GM12878 (cell line): ENCODE results near the gene ZNF792. TPM values are rescaled to one million over a fixed set of nuclear protein-coding genes. Genes with fewer than 3 reads are reported as not detected.

ENCODE experiments used
- ATAC-seq: fragments of 200-7000 bp; cut with Tn5 transposase; 3 replicates; pipeline ENCODE4 v1.9.1; 2020; ENCODE audit warnings: mild to moderate bottlenecking, moderate library complexity
- BruUV-seq: library from RNA; stranded (reverse); fragments of 400-500 nt; replicated peaks from 2 replicates; lab custom pipeline; 2021; lab: Mats Ljungman, UMichigan
- CTCF ChIA-PET: fragments of 300-600 bp; sonication (Branson Sonifier 250); formaldehyde crosslinking; extraction: SDS; loops from one replicate; lab custom pipeline; 2021; ENCODE audit warnings: inconsistent platforms; lab: Yijun Ruan, JAX
- POLR2A ChIA-PET: fragments of 350-600 bp; formaldehyde crosslinking; extraction: SDS; loops from one replicate; lab custom pipeline; 2021; ENCODE audit warnings: inconsistent platforms; lab: Charles Lee
- RAD21 ChIA-PET: fragments of 300-600 bp; sonication (Branson Sonifier 250); formaldehyde crosslinking; loops from one replicate; lab custom pipeline; 2023; ENCODE audit warnings: antibody characterized with exemption; ENCODE audit not compliant: unreplicated experiment; lab: Charles Lee
- SMC1A ChIA-PET: fragments of 300-600 bp; sonication (Branson Sonifier 250); formaldehyde crosslinking; loops from one replicate; lab custom pipeline; 2023; ENCODE audit not compliant: unreplicated experiment, uncharacterized antibody; lab: Charles Lee
- DNase-seq: peaks from one replicate; pipeline ENCODE4 v3.0.0-alpha.2; 2011; ENCODE audit warnings: low read depth, low spot score
- FAIRE-seq: peaks from 3 replicates; lab custom pipeline; 2011; peaks lifted over from hg19 to GRCh38; lab: Jason Lieb, UNC
- H2AFZ ChIP-seq: 2 replicates; pipeline ENCODE4 v1.6.0; 2011; ENCODE audit warnings: low read depth, low read length, control low read depth; ENCODE audit not compliant: control insufficient read depth
- H3K27ac ChIP-seq: 2 replicates; pipeline ENCODE4 v1.5.1; 2011; ENCODE audit warnings: control low read depth; ENCODE audit not compliant: control insufficient read depth, insufficient read depth
- H3K27me3 ChIP-seq, 2 experiments: replicated peaks in 1 of 2; 2 replicates each; pipeline versions ENCODE4 v1.6.0 to v1.6.1; 2011; ENCODE audit warnings: low read length in 1 of 2; ENCODE audit not compliant: control insufficient read depth in 2 of 2, insufficient read depth in 2 of 2
- H3K36me3 ChIP-seq, 2 experiments: 2 replicates each; pipeline ENCODE4 v1.5.1; 2011; ENCODE audit warnings: low read length in 1 of 2; ENCODE audit not compliant: control insufficient read depth in 2 of 2, insufficient read depth in 2 of 2
- H3K4me1 ChIP-seq: 2 replicates; pipeline ENCODE4 v1.6.1; 2011; ENCODE audit warnings: mild to moderate bottlenecking, low read length, moderate library complexity, mixed read lengths; ENCODE audit not compliant: control insufficient read depth, insufficient read depth
- H3K4me2 ChIP-seq: 2 replicates; pipeline ENCODE4 v1.6.0; 2011; ENCODE audit warnings: control low read depth; ENCODE audit not compliant: control insufficient read depth, insufficient read depth
- H3K4me3 ChIP-seq: fragments of 200-600 bp; sonication (generic); 2 replicates; pipeline ENCODE4 v1.5.1; 2016
- H3K79me2 ChIP-seq: 2 replicates; pipeline ENCODE4 v1.6.0; 2011; ENCODE audit warnings: low read length; ENCODE audit not compliant: control insufficient read depth, insufficient read depth
- H3K9ac ChIP-seq: 2 replicates; pipeline ENCODE4 v1.8.0; 2011; ENCODE audit warnings: low read length, control low read depth, mixed read lengths; ENCODE audit not compliant: control insufficient read depth, insufficient read depth
- H3K9me3 ChIP-seq: replicated peaks from 3 replicates; pipeline ENCODE4 v1.5.1; 2011; ENCODE audit warnings: mild to moderate bottlenecking, low read length; ENCODE audit not compliant: control insufficient read depth, insufficient read depth
- H4K20me1 ChIP-seq: 2 replicates; pipeline ENCODE4 v1.6.0; 2011; ENCODE audit not compliant: control insufficient read depth, insufficient read depth
- CHD2 ChIP-seq: IDR thresholded peaks from 2 replicates; pipeline ENCODE4 v1.6.1; 2011; ENCODE audit warnings: low read depth, low read length, improper control_type of control experiment, borderline replicate concordance
- CHD4 ChIP-seq: fragments of 200-600 bp; sonication (generic); IDR thresholded peaks from 2 replicates; pipeline ENCODE4 v1.6.1; 2016; ENCODE audit warnings: mild to moderate bottlenecking
- IRF4 ChIP-seq: IDR thresholded peaks from 2 replicates; pipeline ENCODE4 v1.6.1; 2011; ENCODE audit warnings: low read depth, low read length
- LARP7 ChIP-seq: fragments of 450-650 bp; IDR thresholded peaks from 2 replicates; pipeline ENCODE4 v1.6.1; 2017; ENCODE audit warnings: mild to moderate bottlenecking
- NFYA ChIP-seq: IDR thresholded peaks from 2 replicates; pipeline ENCODE4 v1.6.1; 2011; ENCODE audit warnings: low read depth, mild to moderate bottlenecking, low read length, improper control_type of control experiment, borderline replicate concordance
- POLR2AphosphoS2 ChIP-seq: IDR thresholded peaks from 2 replicates; pipeline ENCODE4 v1.6.1; 2011; ENCODE audit warnings: low read depth, mild to moderate bottlenecking, low read length, improper control_type of control experiment, moderate library complexity
- RELA ChIP-seq: fragments of 450-650 bp; IDR thresholded peaks from 2 replicates; pipeline ENCODE4 v1.8.0; 2014; ENCODE audit warnings: borderline replicate concordance; ENCODE audit not compliant: partially characterized antibody
- SIN3A ChIP-seq: IDR thresholded peaks from 2 replicates; pipeline ENCODE4 v1.6.1; 2012; ENCODE audit warnings: low read depth, low read length, improper control_type of control experiment
- SIX5 ChIP-seq: IDR thresholded peaks from 2 replicates; pipeline ENCODE4 v1.6.1; 2011; ENCODE audit warnings: mild to moderate bottlenecking, low read depth, low read length, moderate library complexity; ENCODE audit not compliant: severe bottlenecking
- SMARCA5 ChIP-seq: fragments of 450-650 bp; IDR thresholded peaks from 2 replicates; pipeline ENCODE4 v1.6.1; 2017; ENCODE audit warnings: mild to moderate bottlenecking
- SREBF2 ChIP-seq: IDR thresholded peaks from 2 replicates; pipeline ENCODE4 v1.6.1; 2012; ENCODE audit warnings: mild to moderate bottlenecking, low read length
- STAT1 ChIP-seq: fragments of 450-650 bp; conservative IDR thresholded peaks from 2 replicates; pipeline ENCODE4 v1.6.1; 2014; ENCODE audit warnings: antibody characterized with exemption, mild to moderate bottlenecking
- TARDBP ChIP-seq: IDR thresholded peaks from 2 replicates; pipeline ENCODE4 v1.6.1; 2016; ENCODE audit warnings: borderline replicate concordance
- YBX1 ChIP-seq: fragments of 450-650 bp; IDR thresholded peaks from 2 replicates; pipeline ENCODE4 v1.6.1; 2016; ENCODE audit warnings: antibody characterized with exemption
- ZNF207 ChIP-seq: fragments of 450-650 bp; IDR thresholded peaks from 2 replicates; pipeline ENCODE4 v1.6.1; 2014; ENCODE audit warnings: antibody characterized with exemption, mild to moderate bottlenecking, borderline replicate concordance
- ZNF217 ChIP-seq: fragments of 450-650 bp; IDR thresholded peaks from 2 replicates; pipeline ENCODE4 v1.6.1; 2017; ENCODE audit warnings: antibody characterized with exemption, mild to moderate bottlenecking
- ZNF384 ChIP-seq: IDR thresholded peaks from 2 replicates; pipeline ENCODE4 v1.6.1; 2012; ENCODE audit warnings: low read depth, mild to moderate bottlenecking, low read length, improper control_type of control experiment, borderline replicate concordance
- WGBS: methylation state at CpG from one replicate; pipeline ENCODE4 v1.1.6; 2016; ENCODE audit warnings: low lambda C conversion rate; ENCODE audit not compliant: insufficient replicate concordance, insufficient coverage; ENCODE audit errors: missing lambda C conversion rate; 5-methylcytosine and 5-hydroxymethylcytosine counted together
- in situ Hi-C: fragments of 300-500 bp; cut with MboI; formaldehyde crosslinking; loops from 9 replicates; pipeline ENCODE4 v1.14.3; 2018; ENCODE audit warnings: mixed read lengths
- intact Hi-C: fragments of 100-400 bp; cut with micrococcal nuclease; formaldehyde crosslinking; loops from one replicate; pipeline ENCODE4 v1.14.2; 2022; ENCODE audit not compliant: unreplicated experiment
- polyA plus RNA-seq, 11 experiments: library from polyadenylated mRNA; depleted of rRNA in 4 of 11; unstranded in 6 of 11; stranded (reverse) in 5 of 11; fragments of >200 nt; fragmentation: Nextera tagmentation in 4 of 11; fragmentation: Illumina TruSeq in 1 of 11; extraction: Ambion mirVana in 4 of 11; extraction: Trizol in 1 of 11; gene quantifications; 1 replicate in 1 of 11; 2 replicates in 10 of 11; pipeline versions ENCODE4 v1.2.1 to v1.2.3, GENCODE V29; 2011 to 2016; ENCODE audit warnings: inconsistent platforms in 2 of 11, missing spikeins in 2 of 11, low read depth in 1 of 11
- total RNA-seq, 4 experiments: library from RNA; depleted of rRNA in 3 of 4; stranded (reverse); fragments of >200 nt in 3 of 4; fragmentation: Illumina TruSeq in 1 of 4; extraction: Trizol in 1 of 4; gene quantifications; 2 replicates each; pipeline versions ENCODE4 v1.2.1 to v1.2.3, GENCODE V29; 2013 to 2021
- TF ChIP-seq, protein P1 (sequence below): fragments of 450-650 bp; formaldehyde crosslinking; IDR thresholded peaks from 2 replicates; pipeline ENCODE4 v1.4.0; 2020; ENCODE audit warnings: mild to moderate bottlenecking, moderate library complexity
- TF ChIP-seq, protein P2 (sequence below): fragments of 450-650 bp; IDR thresholded peaks from 2 replicates; pipeline ENCODE4 v1.6.1; 2016; ENCODE audit warnings: mild to moderate bottlenecking

ZNF792 gene
- total and polyA plus RNA-seq, 10 of the 15 experiments (the other 5 are each of a cell fraction or from before 2014, with no cell fraction given): 0.53 to 4.8 (median 1.3) TPM

DNA sequence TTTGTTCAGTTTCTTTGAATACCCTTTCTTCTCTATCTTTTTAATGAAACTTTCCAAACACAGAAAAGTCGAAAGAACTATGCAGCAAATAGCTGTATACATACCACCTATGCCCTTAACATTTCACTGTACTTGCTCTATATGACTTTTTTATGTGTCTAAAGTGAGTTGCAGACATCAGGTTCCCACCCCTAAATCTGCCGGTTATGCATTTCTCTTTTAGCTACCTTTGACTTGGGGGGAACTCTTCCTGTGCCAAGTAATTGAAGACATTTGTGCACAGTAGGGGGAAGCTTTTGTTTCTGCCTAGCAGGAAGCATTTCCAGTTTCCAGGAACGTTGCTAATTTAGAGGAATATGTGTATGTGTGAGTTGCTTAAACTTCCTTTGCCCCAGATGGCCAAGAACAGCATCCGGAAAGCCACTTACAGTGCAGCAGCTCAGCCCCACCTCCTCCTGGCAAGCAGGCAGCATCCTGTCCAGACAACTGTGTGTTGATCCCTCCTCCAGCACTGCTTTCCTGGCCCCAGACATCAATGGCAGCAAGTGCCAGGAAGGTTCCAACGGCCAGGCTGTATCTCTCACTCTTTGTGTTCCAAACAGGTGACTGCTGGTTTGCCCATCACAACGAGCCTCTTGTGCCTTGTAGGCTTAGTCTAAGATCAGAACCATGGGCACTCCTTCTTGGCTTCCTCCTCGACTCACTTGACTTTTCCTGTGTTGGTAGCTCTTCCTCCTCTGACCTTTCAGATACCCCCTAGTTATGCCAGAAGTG, 21.4 kb upstream of the ZNF792 start:
- no peaks in the 10 kb centered on the region for H3K36me3 ChIP-seq
- no TSS peak for BruUV-seq
- SMC1A ChIA-PET: interaction anchor here (0.8 to 1.4 kb wide), 4 partner anchors 9 to 101 kb away, joined by 3 to 4 read pairs (median 3); no protein-coding TSS in a partner anchor
- H4K20me1 ChIP-seq: no peaks in the 10 kb centered on the region
- 6% methylated on average over 7 of the region's 7 CpGs for WGBS
- no peak for TF ChIP-seq NFYA
- no peak for TF ChIP-seq SIN3A
- no peak for TF ChIP-seq ZNF207
- TF ChIP-seq TARDBP: no peak
- no peak for TF ChIP-seq ZNF217
- no peak for TF ChIP-seq IRF4
- no peak for TF ChIP-seq SREBF2
- TF ChIP-seq, protein P1, sequence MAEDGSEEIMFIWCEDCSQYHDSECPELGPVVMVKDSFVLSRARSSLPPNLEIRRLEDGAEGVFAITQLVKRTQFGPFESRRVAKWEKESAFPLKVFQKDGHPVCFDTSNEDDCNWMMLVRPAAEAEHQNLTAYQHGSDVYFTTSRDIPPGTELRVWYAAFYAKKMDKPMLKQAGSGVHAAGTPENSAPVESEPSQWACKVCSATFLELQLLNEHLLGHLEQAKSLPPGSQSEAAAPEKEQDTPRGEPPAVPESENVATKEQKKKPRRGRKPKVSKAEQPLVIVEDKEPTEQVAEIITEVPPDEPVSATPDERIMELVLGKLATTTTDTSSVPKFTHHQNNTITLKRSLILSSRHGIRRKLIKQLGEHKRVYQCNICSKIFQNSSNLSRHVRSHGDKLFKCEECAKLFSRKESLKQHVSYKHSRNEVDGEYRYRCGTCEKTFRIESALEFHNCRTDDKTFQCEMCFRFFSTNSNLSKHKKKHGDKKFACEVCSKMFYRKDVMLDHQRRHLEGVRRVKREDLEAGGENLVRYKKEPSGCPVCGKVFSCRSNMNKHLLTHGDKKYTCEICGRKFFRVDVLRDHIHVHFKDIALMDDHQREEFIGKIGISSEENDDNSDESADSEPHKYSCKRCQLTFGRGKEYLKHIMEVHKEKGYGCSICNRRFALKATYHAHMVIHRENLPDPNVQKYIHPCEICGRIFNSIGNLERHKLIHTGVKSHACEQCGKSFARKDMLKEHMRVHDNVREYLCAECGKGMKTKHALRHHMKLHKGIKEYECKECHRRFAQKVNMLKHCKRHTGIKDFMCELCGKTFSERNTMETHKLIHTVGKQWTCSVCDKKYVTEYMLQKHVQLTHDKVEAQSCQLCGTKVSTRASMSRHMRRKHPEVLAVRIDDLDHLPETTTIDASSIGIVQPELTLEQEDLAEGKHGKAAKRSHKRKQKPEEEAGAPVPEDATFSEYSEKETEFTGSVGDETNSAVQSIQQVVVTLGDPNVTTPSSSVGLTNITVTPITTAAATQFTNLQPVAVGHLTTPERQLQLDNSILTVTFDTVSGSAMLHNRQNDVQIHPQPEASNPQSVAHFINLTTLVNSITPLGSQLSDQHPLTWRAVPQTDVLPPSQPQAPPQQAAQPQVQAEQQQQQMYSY (CRISPR knock-in tag): no peak
- no peak for TF ChIP-seq YBX1
- no peak for TF ChIP-seq LARP7
- TF ChIP-seq, protein P2, sequence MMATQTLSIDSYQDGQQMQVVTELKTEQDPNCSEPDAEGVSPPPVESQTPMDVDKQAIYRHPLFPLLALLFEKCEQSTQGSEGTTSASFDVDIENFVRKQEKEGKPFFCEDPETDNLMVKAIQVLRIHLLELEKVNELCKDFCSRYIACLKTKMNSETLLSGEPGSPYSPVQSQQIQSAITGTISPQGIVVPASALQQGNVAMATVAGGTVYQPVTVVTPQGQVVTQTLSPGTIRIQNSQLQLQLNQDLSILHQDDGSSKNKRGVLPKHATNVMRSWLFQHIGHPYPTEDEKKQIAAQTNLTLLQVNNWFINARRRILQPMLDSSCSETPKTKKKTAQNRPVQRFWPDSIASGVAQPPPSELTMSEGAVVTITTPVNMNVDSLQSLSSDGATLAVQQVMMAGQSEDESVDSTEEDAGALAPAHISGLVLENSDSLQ: no peak
- no peak for TF ChIP-seq SIX5
- TF ChIP-seq CHD2: no peak
- TF ChIP-seq SMARCA5: no peak
- no peak for TF ChIP-seq STAT1
- TF ChIP-seq POLR2AphosphoS2: no peak
- TF ChIP-seq CHD4: no peak
- no peak for TF ChIP-seq ZNF384
- no peak for TF ChIP-seq RELA
- H3K4me1 ChIP-seq: peaks cover 2% of the 10 kb centered on the region; the same call in 1 of the 2 replicates
- H3K27ac ChIP-seq: no peak overlapping the region
- intact Hi-C loops (no loop called here), in situ Hi-C loops (no loop called here)
- DNase-seq: no peak
- no peak overlapping the region for H3K4me2 ChIP-seq
- POLR2A ChIA-PET: no interaction called here
- no peak overlapping the region; the same call in 1 of the 2 replicates for H2AFZ ChIP-seq
- no peaks in the 10 kb centered on the region for H3K27me3 ChIP-seq
- FAIRE-seq: no peak
- H3K9me3 ChIP-seq: no peaks in the 10 kb centered on the region
- H3K4me3 ChIP-seq: no peak overlapping the region
- H3K9ac ChIP-seq: no peak overlapping the region
- CTCF ChIA-PET: interaction anchor here (1.8 kb wide), 1 partner anchor 13 kb away, joined by 8 read pairs; no protein-coding TSS in a partner anchor
- RAD21 ChIA-PET: interaction anchor here (0.9 kb wide), 2 partner anchors 10 to 12 kb away, joined by 3 read pairs; no protein-coding TSS in a partner anchor
- no peaks in the 10 kb centered on the region for H3K79me2 ChIP-seq
- ATAC-seq: no peak
